Activated T-helper 2 cell treated with anti-CD3 and anti-CD28 coated beads, Interferon-gamma antibody, Interleukin-2, Interleukin-4, amounts not matched to agents 10 μg/mL and 5 μg/mL and 100 μg/mL, durations not matched to agents 14 hours and 24 hours and 36 hours (primary cell): ENCODE data around the gene FGFR3. TPM values are rescaled to one million over a fixed set of nuclear protein-coding genes. Genes with fewer than 3 reads are reported as not detected.
A peak's percentile ranks its signal among the peaks of the same experiment; 100 is the strongest.

ENCODE experiments used
- DNase-seq: peaks from one replicate; pipeline ENCODE4 v3.0.0; 2021; ENCODE audit warnings: low spot score
- H3K27ac Mint-ChIP-seq: one replicate; pipeline ENCODE4 v1.8.0; 2021; ENCODE audit warnings: mixed read lengths
- H3K27me3 Mint-ChIP-seq: one replicate; pipeline ENCODE4 v1.8.0; 2021; ENCODE audit warnings: low read depth, mixed read lengths
- H3K36me3 Mint-ChIP-seq: one replicate; pipeline ENCODE4 v1.8.0; 2021; ENCODE audit warnings: low read depth, mixed read lengths
- H3K4me1 Mint-ChIP-seq: one replicate; pipeline ENCODE4 v1.8.0; 2021; ENCODE audit warnings: low read depth, mixed read lengths
- H3K4me3 Mint-ChIP-seq: one replicate; pipeline ENCODE4 v1.8.0; 2021; ENCODE audit warnings: low read depth, mild to moderate bottlenecking, moderate library complexity, mixed read lengths
- H3K9me3 Mint-ChIP-seq: one replicate; pipeline ENCODE4 v1.8.0; 2021; ENCODE audit warnings: mixed read lengths
- intact Hi-C: fragments of 100-400 bp; cut with micrococcal nuclease; formaldehyde crosslinking; loops from one replicate; pipeline ENCODE4 v1.15.1; 2023
- total RNA-seq: library from RNA; stranded (reverse); gene quantifications from 2 replicates; pipeline ENCODE4 v1.2.3, GENCODE V29; 2022

FGFR3 gene
- total RNA-seq, 1 donor from 2014 or later: 0.80 TPM

- intact Hi-C loops: no loop called here
- Mint-ChIP-seq H3K9me3 (no peaks in the 10 kb centered on the region), H3K4me1 (no peaks in the 10 kb centered on the region), H3K27me3 (peaks cover 28% of the 10 kb centered on the region), H3K4me3 (no peak overlapping the region), H3K27ac (no peak overlapping the region), H3K36me3 (no peaks in the 10 kb centered on the region)
- DNase-seq: no peak
Observed at GRCh38 chr4:1767061-1767769, 25.9 kb upstream of the FGFR3 start.

DNA sequence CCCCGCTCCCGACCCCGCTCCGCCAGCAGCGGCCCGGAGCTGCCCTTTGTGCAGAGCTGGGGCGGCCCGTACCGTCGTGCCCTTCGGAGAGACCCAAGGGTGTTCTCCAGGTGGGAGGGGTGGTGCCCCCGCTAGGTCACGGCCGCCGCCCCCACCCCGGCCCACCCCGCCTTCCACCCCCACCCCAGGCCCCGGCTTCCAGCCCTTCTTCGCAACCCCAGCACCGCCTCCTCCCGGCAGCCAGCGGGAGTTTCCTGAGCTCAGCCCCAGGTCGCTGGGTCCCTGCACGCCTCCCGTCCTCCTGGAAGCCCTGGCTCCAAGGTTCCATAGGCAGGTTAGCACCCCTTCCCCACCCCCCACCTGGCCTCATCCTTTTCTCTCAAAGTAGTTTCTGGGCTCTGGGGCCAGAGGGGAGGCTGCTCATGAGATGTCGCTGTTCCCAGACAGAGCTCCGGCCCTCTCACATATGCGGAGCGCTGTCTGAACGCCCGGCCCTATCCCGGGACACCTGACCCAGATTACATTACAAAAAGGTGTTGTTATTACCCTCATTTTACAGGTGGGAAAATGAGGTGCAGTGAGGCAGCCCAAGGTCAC is 25.2 kb upstream of the FGFR3 start:
- H3K36me3 Mint-ChIP-seq: no peaks in the 10 kb centered on the region
- peaks cover 25% of the 10 kb centered on the region for H3K27me3 Mint-ChIP-seq
- no peak overlapping the region for H3K27ac Mint-ChIP-seq
- DNase-seq: peak; percentile 25
- H3K4me1 Mint-ChIP-seq: no peaks in the 10 kb centered on the region
- H3K9me3 Mint-ChIP-seq: no peaks in the 10 kb centered on the region
- intact Hi-C loops: no loop called here
- peak overlapping the region; percentile 54 for H3K4me3 Mint-ChIP-seq

DNA sequence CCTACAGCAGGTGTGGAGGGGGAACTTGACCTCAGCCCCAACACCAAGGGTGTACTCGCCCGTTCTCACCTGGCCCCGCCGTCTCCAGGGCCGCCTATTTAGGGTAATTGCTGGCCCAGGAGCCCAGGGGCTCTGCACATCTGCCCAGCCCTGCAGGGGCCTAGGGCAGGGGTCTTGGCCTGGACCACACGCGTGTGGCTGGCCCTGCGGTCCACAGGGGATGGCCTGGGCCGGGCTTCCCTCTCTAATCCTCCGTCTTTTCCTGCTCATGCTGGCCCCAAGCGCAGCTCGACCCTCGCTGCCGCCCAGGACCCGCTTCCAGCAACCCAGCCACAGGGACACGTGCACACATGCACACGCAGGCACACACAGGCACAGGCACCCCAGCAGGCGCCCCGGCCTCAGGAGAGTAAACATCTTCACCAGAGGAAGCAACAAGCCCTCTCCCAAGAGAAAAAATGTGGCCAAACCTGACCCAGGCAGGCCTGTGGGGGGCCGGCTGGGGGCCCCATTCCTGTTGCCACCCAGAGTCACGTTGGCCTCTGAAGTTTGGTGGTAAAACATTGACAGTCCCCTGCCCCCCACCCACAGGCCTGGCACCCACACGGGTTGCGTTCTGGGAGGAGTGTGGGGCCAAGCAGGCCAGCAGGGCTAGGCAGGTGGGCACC is 24.6 kb upstream of the FGFR3 start:
- Mint-ChIP-seq H3K9me3 (no peaks in the 10 kb centered on the region), H3K27ac (no peak overlapping the region), H3K36me3 (no peaks in the 10 kb centered on the region), H3K27me3 (peaks cover 23% of the 10 kb centered on the region), H3K4me1 (no peaks in the 10 kb centered on the region), H3K4me3 (peak overlapping the region; percentile 66)
- intact Hi-C loops: no loop called here
- DNase-seq: no peak

DNA sequence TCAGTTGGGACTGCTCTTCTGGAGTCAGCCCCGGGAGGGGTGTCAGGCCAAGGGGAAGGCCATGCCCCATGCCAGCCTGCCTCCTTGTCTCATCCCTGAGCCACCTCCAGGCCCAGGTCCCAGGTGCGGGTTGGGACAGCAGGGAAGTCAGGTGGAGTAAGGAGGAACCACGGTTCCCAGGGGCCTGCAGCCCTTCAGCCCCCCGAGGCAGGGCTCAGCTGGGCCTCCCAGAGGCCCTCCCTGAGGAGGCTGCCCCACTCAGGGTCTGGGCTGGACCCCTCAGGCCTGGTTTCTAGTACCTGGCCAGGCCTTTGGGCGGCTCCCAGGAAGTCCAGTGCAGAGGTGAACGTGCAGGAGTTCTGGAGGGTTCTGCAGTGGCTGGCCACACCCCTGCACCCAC is 23.4 kb upstream of the FGFR3 start:
- Mint-ChIP-seq H3K4me1 (no peaks in the 10 kb centered on the region), H3K36me3 (no peaks in the 10 kb centered on the region), H3K27me3 (peaks cover 18% of the 10 kb centered on the region), H3K27ac (no peak overlapping the region), H3K9me3 (no peaks in the 10 kb centered on the region), H3K4me3 (no peak overlapping the region)
- intact Hi-C loops: no loop called here
- no peak for DNase-seq

GRCh38 chr4:1770245-1770644 is 22.8 kb upstream of the FGFR3 start:
- intact Hi-C loops: no loop called here
- no peaks in the 10 kb centered on the region for H3K9me3 Mint-ChIP-seq
- DNase-seq: no peak
- no peak overlapping the region for H3K4me3 Mint-ChIP-seq
- H3K36me3 Mint-ChIP-seq: no peaks in the 10 kb centered on the region
- H3K27me3 Mint-ChIP-seq: peaks cover 12% of the 10 kb centered on the region
- H3K4me1 Mint-ChIP-seq: no peaks in the 10 kb centered on the region
- H3K27ac Mint-ChIP-seq: no peak overlapping the region

GRCh38 chr4:1770791-1771231 is 22.3 kb upstream of the FGFR3 start:
- Mint-ChIP-seq H3K4me1 (no peaks in the 10 kb centered on the region), H3K36me3 (no peaks in the 10 kb centered on the region), H3K27me3 (peaks cover 8% of the 10 kb centered on the region), H3K4me3 (no peak overlapping the region), H3K27ac (no peak overlapping the region), H3K9me3 (no peaks in the 10 kb centered on the region)
- no peak for DNase-seq
- intact Hi-C loops: no loop called here

GRCh38 chr4:1771555-1772305 is 21.4 kb upstream of the FGFR3 start:
- peaks cover 8% of the 10 kb centered on the region for H3K27me3 Mint-ChIP-seq
- no peak for DNase-seq
- intact Hi-C loops: no loop called here
- H3K4me3 Mint-ChIP-seq: no peak overlapping the region
- no peak overlapping the region for H3K27ac Mint-ChIP-seq
- no peaks in the 10 kb centered on the region for H3K9me3 Mint-ChIP-seq
- no peaks in the 10 kb centered on the region for H3K36me3 Mint-ChIP-seq
- H3K4me1 Mint-ChIP-seq: no peaks in the 10 kb centered on the region

- intact Hi-C loops: no loop called here
- Mint-ChIP-seq H3K9me3 (no peaks in the 10 kb centered on the region), H3K27me3 (peaks cover 7% of the 10 kb centered on the region), H3K27ac (no peak overlapping the region), H3K4me3 (no peak overlapping the region), H3K4me1 (no peaks in the 10 kb centered on the region), H3K36me3 (no peaks in the 10 kb centered on the region)
- DNase-seq: no peak
Observed at GRCh38 chr4:1772853-1773538, 20.1 kb upstream of the FGFR3 start.

GRCh38 chr4:1773754-1774153 is 19.3 kb upstream of the FGFR3 start:
- H3K36me3 Mint-ChIP-seq: no peaks in the 10 kb centered on the region
- no peaks in the 10 kb centered on the region for H3K4me1 Mint-ChIP-seq
- no peak overlapping the region for H3K4me3 Mint-ChIP-seq
- no peak overlapping the region for H3K27ac Mint-ChIP-seq
- no peaks in the 10 kb centered on the region for H3K9me3 Mint-ChIP-seq
- DNase-seq: no peak
- peaks cover 1% of the 10 kb centered on the region for H3K27me3 Mint-ChIP-seq
- intact Hi-C loops: no loop called here

DNA sequence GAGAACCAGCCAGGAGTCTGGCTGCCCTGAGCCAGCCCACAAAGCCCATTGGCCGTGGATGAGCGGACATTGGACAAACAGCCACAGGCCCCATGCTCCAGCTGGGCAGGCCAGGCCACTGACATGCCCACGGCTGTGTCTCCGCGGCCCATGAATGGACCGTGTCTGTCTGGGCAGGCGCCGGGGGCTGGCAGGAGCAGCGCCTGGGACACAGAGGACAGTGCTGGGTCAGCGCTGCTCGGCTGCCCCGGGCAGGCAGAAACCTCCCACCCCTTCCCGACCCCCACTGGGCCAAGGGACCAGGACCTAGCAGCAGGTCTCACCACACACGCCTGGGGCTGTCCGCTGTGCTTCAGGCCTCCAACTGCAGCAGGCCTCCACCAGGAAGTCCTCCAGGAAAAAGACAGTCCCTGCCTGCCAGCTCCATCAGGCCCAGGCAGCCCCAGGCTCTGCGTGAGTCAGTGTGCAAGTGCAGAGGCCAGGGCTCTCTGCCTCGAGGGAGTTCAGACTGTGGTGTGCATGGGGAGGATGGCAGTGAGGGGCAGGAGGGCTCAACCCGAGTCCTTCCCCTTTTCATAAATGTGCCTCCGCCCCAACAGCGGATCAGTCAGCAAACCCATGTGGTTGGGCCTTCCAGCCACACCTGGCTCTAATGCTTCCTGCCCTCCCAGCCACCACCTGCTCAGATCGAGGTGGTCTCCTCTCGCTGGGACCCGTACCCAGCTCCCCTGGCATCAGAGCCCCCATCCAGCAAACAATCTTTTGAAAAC is 17.2 kb upstream of the FGFR3 start:
- no peaks in the 10 kb centered on the region for H3K4me1 Mint-ChIP-seq
- H3K36me3 Mint-ChIP-seq: no peaks in the 10 kb centered on the region
- no peaks in the 10 kb centered on the region for H3K27me3 Mint-ChIP-seq
- DNase-seq: no peak
- no peak overlapping the region for H3K4me3 Mint-ChIP-seq
- H3K27ac Mint-ChIP-seq: no peak overlapping the region
- no peaks in the 10 kb centered on the region for H3K9me3 Mint-ChIP-seq
- intact Hi-C loops: no loop called here

DNA sequence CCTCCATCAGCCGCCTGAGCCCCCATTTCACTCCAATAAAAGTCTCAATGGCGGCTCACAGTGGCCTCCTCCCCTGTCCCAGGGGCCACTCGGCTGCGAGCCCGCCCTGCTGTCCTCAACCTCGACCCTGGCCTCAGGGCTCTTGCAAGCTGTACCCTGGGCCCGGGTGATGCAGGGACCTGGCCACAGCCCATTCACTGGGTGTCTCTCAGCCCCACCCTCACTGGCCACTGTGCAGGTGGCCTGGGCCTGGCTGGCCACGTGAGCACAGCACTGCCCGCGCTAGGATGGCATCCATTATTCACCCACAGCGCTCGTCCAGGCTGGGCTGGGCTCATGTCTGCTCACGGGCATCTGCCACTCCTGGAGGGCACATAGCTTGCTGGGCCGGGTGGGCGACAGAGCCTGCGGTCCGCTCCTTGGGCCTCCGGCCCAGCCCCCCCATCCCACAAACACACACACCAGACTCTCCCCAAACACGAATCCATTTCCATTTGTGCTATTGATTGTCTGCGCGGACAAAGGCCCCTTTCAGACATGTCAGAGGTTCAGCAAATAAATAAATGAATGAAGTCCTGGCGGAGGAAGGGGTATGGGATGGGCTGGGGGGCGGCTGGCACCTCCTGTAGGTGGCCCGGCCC is 16.5 kb upstream of the FGFR3 start:
- no peaks in the 10 kb centered on the region for H3K36me3 Mint-ChIP-seq

More for the DNA sequence above, 16.5 kb upstream of the FGFR3 start:
- Mint-ChIP-seq H3K4me3 (no peak overlapping the region), H3K27ac (no peak overlapping the region), H3K27me3 (no peaks in the 10 kb centered on the region), H3K4me1 (no peaks in the 10 kb centered on the region), H3K9me3 (no peaks in the 10 kb centered on the region)
- intact Hi-C loops: no loop called here
- DNase-seq: no peak
